RKO (cell line): Measurements from ENCODE around the gene SP100.
A peak's percentile ranks its signal among the peaks of the same experiment; 100 is the strongest.
"Not testable (repeated sequence)": the region's sequence is repeated elsewhere in the genome, so short reads cannot be mapped to it uniquely, and the experiment has no call there.

Source experiments
- DNase-seq: peaks from one replicate; pipeline ENCODE4 v3.0.0-alpha.2; 2016; ENCODE audit warnings: low spot score

Gene SP100

GRCh38 chr2:230416061-230416721, at the start of gene SP100:
Gene SP100 (plus strand): TSS chr2:230416201. CDS start chr2:230416297, 96 bp downstream.
- DNase-seq: peak; percentile 87

- no peak for DNase-seq
Observed at GRCh38 chr2:230382108-230382507, 33.9 kb upstream of the SP100 start.

DNA sequence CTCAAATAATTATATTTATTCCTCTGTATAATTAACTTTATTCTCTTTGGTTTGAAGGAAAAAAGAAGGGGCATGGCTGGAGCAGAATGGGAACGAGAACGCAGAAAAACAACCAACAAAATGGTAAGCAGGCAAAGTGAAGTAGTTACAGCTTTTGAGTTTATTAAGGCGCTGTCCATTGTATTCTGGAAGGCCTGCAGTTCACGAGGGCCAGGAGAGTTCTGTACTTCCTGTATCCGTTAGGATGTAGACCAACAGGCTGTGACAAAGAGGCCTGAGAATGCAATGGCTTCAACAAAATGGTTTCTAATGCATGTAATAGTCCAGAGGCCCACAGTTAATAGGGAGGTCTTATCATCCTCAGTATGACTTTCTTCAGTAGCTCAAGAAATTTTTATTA, 32.5 kb upstream of the SP100 start:
- DNase-seq: no peak

DNA sequence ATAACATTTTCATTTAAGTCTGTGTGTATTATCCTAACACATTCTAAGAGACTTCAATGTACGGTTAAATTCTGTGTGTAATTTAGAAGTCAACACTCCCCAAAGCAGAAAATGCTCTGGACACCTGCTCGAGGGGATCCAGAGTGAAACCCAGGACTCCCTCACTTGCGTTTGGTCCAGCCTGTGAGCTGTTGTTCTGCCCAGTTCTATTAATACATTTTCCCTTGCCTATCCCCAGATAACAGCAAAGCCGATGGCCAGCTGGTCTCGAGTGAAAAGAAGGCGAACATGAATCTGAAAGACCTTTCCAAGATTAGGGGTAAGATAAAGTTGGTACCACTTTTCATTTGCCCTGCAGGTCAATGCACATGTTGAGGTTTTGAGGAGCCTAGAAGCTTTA, 31.0 kb upstream of the SP100 start:
- DNase-seq: no peak

- DNase-seq: no peak
Observed at GRCh38 chr2:230394301-230394700, 21.7 kb upstream of the SP100 start.

DNA sequence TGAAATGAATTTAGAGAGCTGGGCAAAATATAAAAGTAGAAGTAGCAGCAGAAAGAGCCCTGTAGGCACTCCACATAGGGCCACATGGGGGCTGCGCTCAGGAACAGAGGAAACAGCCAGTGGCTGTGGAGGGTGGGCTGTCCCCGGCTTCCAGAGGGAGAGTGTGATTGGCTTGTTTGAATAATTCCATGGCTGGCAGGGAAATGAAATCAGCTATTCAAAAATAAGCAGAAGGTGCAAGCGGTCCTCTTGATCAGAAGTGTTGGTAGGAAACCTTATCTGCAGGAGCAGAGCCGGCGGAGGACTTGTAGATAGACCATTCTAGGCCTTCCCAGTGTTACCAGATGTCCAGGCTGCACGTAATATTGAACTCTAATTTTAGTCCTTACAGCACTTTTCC, 17.3 kb upstream of the SP100 start:
- DNase-seq: not testable (repeated sequence)

DNA sequence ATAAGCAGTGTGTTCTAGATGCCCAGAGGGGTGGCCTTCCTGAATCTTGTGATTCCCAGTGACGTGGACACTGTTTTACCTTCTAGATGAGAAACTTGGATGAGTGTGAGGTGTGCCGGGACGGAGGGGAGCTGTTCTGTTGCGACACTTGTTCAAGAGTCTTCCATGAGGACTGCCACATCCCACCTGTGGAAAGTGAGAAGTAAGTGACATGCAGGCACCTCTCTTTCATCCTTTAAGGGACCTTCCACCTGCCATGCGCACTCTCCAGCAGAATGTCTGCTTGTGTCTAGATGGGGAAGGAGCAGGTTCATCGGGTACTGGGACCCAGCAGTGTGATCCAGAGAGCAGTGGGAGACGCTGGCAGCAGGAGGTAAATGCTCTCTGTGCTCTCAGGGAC, 16.0 kb upstream of the SP100 start:
- DNase-seq: no peak

- DNase-seq: no peak
Observed at GRCh38 chr2:230400454-230400853, 15.5 kb upstream of the SP100 start.

DNA sequence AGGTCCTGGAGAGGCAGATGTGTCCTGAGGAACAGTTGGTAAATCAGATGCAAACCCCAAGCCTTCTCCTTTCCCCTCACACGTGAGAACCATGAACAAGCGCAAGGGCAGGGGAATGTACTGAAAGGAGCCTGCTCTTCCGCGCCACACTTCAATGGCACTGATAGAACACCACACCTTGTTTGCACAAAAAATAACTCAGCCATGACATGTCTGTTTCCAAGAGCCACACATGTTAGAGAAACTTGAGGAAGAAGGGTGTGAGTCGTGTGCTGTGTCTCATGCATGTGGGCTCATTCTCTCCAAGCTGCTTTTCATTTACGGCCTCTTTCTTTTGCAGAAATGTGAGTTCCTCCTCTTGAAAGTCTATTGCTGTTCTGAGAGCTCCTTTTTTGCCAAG, 15.0 kb upstream of the SP100 start:
- not testable (repeated sequence) for DNase-seq

DNA sequence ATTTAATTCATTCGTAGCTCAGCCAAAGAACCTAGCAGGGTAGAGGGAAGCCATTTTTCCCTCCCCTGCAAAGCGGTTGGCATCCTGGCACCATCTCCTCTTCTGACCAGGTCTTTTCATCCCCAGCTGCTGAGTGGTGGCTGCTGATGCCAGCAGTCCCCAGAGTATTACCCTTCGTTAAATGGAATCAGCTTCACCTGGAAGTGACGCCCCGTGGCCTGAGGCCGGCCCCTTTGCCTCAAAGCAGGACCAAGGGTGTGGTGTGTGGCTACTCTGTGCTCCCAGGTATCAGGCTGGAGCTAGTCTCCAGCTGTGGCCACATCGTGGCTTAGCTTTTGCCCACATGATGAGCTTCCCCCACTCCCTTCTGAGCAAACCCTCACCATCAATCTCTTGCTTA, 12.3 kb upstream of the SP100 start:
- no peak for DNase-seq

DNA sequence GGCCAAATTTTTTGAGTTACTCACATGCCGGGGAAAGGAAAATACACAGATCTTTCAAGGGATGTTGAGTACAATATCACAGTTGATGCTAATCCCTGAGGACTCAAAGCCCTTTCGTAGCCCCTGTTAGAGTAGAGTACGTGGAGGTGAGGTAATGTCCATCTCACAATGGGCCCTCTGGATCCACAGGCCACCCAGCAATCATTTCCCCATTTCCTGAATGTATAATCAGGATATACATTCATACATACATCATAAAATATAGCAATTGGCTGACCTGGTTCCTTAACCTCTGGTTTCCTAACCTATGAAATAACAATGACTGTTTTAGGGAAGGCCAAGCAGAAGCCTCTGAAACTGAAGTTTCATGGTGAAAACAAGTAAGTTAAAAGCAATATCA, 10.2 kb upstream of the SP100 start:
- DNase-seq: no peak

DNA sequence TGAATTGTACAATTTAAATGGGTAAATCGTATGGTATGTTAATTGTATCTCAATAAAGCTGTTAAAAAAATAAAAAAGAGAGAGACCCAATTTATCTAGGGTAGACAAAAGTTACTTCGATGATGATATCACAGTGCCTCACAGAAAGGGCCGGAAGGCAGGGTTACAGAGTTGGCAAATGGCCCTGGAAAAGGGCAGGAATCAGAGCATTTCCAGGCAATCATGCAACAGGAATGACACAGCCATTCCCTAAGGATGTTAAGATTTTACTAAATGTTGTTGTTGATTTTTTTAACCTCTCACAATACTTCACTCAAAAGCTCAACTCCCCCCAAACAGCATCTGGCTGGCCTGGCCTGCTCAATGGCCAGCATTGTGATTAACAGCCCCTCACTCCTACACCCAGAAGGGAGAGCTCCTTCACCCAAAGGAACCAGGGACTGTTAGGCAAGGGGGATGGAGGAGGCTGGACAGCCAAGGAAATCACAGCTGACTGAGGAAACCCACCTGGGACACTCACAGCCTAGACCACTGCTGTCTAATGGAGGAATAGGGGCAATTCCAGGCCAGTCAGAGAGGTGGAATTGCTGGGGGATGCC, 7.7 kb upstream of the SP100 start:
- peak; percentile 56 for DNase-seq

GRCh38 chr2:230409316-230409715, 6.7 kb upstream of the SP100 start:
- DNase-seq: not testable (repeated sequence)

- DNase-seq: no peak
Observed at GRCh38 chr2:230410263-230410662, 5.7 kb upstream of the SP100 start.

GRCh38 chr2:230410861-230411569, 5.0 kb upstream of the SP100 start:
- DNase-seq: no peak

- DNase-seq: peak; percentile 61
Observed at GRCh38 chr2:230411570-230412370, 4.2 kb upstream of the SP100 start.

GRCh38 chr2:230412371-230412711, 3.7 kb upstream of the SP100 start:
- no peak for DNase-seq

DNA sequence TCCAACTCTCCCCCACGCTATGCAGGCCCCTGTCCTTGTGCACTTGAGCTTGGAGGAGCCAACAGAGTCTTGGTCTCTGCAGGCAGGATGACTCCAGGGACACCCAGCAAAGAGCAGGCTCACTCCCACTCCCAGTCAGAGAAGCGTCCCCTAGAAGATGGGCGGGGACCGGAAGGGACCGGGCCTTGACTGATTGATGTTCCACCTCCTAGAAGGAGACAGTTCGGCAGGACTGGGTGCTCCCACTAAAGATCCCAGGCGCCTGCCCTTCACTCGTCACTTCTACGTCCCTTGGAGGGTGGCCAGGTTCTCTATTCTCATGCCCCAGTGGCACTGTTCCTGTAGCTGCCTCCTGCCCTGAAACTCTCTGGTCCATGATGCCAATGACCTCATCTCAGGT, 3.2 kb upstream of the SP100 start:
- DNase-seq: no peak

DNA sequence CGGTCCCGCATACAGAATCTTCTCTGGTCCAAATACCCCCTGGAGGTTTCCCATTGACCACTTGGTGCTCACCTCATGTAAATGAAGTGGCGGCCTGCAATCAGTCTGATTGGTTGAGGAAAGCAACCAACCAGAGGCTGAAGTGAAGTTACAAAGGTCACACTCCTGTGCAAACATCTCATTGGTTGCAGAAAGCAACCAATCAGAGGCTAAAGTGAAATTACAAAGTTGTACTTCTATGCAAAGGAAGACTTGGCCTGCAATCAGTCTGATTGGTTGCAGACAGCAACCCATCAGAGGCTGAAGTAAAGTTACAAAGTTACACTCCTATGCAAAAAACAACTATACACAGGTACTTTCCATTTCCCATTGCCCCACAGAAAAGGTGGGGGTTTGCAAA, 2.5 kb upstream of the SP100 start:
- no peak for DNase-seq

- DNase-seq: no peak
Observed at GRCh38 chr2:230414302-230414701, 1.7 kb upstream of the SP100 start.

DNA sequence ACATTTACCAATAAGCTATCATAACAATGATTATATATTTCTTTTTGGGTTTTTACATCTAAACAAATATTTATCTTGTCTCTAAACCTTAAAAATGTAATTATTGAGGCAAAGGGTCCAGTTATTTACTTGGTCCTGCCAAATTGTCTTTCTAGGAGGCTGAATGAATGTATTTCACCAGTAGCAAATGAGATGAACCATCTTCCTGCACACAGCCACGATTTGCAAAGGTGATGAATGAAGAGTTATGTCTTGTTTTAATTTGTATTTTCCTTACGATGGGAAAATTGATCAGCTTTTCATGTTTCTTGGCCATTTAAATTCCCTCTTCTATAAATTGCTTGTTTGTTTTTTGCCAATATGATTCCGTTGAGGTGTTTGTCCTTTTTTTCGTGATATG, 1.4 kb downstream of the SP100 start:
- DNase-seq: peak; percentile 42

GRCh38 chr2:230418341-230419016, 2.5 kb downstream of the SP100 start:
- DNase-seq: peak; percentile 82
